NCI-H1930 (cell line): ENCODE data around the gene SMIM26.
"Not testable (repeated sequence)": the region's sequence is repeated elsewhere in the genome, so short reads cannot be mapped to it uniquely, and the experiment has no call there.

ENCODE experiments used
- DNase-seq, 2 experiments: peaks; one replicate each; lab custom pipeline; 2025; lab: John Stamatoyannopoulos, UW

Gene SMIM26

GRCh38 chr20:18566892-18567738 lies at the start of gene SMIM26:
Gene SMIM26, plus strand, starts transcription at chr20:18567432. Its CDS starts 47 bp downstream, at chr20:18567479.
- peak; percentile 91 to 93 for DNase-seq

- DNase-seq: not testable (repeated sequence)
Observed at GRCh38 chr20:18522066-18522465, 45.2 kb upstream of the SMIM26 start.

- no peak for DNase-seq
Observed at GRCh38 chr20:18523066-18523465, 44.2 kb upstream of the SMIM26 start.

GRCh38 chr20:18524646-18525045 lies 42.6 kb upstream of the SMIM26 start:
- DNase-seq: no peak

- DNase-seq: not testable (repeated sequence)
Observed at GRCh38 chr20:18526761-18527160, 40.5 kb upstream of the SMIM26 start.

GRCh38 chr20:18527339-18527738 lies 39.9 kb upstream of the SMIM26 start:
- DNase-seq: no peak

- DNase-seq: no peak
Observed at GRCh38 chr20:18527836-18528235, 39.4 kb upstream of the SMIM26 start.

GRCh38 chr20:18529041-18529440 lies 38.2 kb upstream of the SMIM26 start:
- DNase-seq: no peak

- DNase-seq: no peak
Observed at GRCh38 chr20:18532626-18533025, 34.6 kb upstream of the SMIM26 start.

GRCh38 chr20:18533491-18533890 lies 33.7 kb upstream of the SMIM26 start:
- DNase-seq: no peak

- no peak for DNase-seq
Observed at GRCh38 chr20:18533978-18534644, 33.1 kb upstream of the SMIM26 start.

- no peak for DNase-seq
Observed at GRCh38 chr20:18537651-18538050, 29.6 kb upstream of the SMIM26 start.

- no peak for DNase-seq
Observed at GRCh38 chr20:18541741-18542140, 25.5 kb upstream of the SMIM26 start.

- no peak for DNase-seq
Observed at GRCh38 chr20:18543216-18543615, 24.0 kb upstream of the SMIM26 start.

- no peak for DNase-seq
Observed at GRCh38 chr20:18543932-18544331, 23.3 kb upstream of the SMIM26 start.

GRCh38 chr20:18545566-18545965 lies 21.7 kb upstream of the SMIM26 start:
- no peak for DNase-seq

- DNase-seq: no peak
Observed at GRCh38 chr20:18548465-18548864, 18.8 kb upstream of the SMIM26 start.

- no peak for DNase-seq
Observed at GRCh38 chr20:18553746-18554145, 13.5 kb upstream of the SMIM26 start.

GRCh38 chr20:18567739-18568091 lies 483 bp downstream of the SMIM26 start:
- DNase-seq: no peak

- no peak for DNase-seq
Observed at GRCh38 chr20:18571009-18571408, 3.8 kb downstream of the SMIM26 start.

- DNase-seq: no peak
Observed at GRCh38 chr20:18571578-18571977, 4.3 kb downstream of the SMIM26 start.

GRCh38 chr20:18577942-18578341 lies 10.7 kb downstream of the SMIM26 start:
- DNase-seq: no peak

GRCh38 chr20:18578581-18578980 lies 11.3 kb downstream of the SMIM26 start:
- DNase-seq: no peak
